ENCODE data around the gene CUEDC1. TPM values are rescaled to one million over a fixed set of nuclear protein-coding genes. Genes with fewer than 3 reads are reported as not detected.

The CUEDC1 gene
- total RNA-seq, 1 donor from 2014 or later = 24.8 TPM

DNA sequence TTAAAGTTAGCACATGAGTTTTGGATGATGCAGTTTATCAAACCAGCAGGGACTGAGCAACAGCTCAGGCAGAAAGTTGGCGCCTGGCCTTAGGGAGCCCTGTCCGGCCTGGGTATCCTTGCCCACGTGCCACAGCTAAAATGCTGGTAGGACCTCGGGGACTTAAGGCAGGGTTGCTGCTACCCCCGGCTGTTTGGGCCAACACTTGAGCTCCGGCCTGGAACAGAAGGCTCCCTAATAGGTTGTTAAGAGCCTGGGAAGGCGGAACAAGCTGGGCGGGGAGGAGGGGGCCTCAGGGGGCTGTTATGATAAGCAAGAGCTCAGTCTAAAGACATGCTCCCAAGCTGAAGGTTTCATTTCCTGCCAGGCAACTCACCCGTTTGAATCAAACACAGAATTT lies 39.7 kb downstream of the CUEDC1 start:
- peak; percentile 72 for DNase-seq

DNA sequence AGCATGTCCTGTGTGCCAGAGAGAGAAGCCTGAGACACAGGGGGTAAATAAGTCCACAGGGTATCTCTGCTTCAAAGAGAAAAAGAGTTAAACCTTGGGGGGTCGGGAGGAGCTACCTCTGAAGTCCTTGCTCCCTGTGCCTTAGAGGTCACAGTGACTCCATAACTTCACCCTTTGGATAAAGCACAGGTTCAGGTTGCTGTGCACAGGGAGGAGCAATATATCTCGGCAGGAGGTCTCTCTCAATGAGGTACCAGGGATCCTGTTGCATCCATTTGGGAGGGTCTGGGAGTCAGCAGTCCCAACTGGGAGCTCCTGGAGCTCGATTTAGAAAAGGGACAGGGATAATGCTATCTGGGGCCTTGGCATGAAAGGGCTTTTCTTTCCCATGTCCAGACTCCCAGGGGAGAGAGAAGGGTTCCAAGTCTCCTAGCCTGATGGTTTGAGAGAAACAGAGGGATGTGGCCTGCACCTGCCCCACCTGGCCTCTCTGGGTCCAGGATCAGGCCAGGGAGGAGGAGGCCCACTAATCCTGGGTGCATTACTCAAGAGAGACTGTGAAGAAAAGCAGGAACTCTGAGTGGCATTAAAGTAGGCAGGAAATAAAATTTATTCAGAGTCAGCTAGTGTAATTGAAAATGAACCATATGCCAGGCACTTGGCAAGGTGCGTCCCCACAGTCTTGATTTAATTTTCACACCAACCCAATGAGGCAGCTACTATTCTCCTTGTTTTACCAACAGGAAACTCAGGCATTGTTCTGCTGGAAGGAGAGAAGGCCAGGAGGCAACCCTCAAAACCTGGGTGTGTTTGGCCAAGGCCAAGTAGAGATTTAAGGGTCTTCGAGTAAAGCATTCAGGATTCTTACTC lies 40.7 kb downstream of the CUEDC1 start:
- peak; percentile 8 for DNase-seq

GRCh38 chr17:57913575-57914272 lies 41.5 kb downstream of the CUEDC1 start:
- peak; percentile 12 for DNase-seq

DNA sequence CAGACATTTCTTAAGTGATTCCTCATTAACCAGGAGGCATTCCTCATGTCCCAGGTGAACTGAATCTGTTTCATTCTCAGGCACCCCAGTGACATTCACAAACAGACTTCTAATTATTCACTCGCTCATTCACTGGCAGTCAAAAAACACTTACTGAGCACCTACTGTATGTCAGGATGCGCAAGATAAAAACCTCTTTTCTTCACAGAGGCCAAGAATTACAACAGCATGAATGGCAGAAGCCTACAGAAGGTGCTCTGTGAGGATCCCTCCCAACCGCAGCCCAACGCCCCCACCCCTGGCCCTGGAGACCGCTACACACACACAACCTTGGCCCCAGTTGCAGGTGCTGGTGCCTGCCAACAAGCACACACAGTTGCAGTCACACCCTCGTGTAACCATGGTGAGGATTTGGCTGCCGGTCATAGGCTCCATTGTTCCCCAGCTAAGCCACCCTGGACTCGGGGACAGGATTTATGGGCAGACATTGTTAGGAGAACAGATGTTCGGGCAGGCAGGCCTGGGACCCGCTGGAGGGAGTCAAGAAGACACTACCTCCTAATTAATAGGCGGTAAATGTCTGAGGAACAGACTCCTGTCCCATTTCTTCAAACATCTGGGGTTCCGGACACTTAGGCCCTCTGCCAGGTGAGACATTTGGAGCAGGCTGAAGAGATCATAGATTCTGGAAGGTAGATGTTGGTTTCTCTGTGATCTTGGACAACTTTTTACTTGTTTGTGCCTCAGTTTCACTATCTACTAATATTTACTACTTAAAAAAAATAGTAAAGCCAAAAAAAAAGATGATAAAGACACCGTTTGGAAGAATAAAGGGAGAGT lies 43.2 kb downstream of the CUEDC1 start:
- peak; percentile 97 for DNase-seq

DNA sequence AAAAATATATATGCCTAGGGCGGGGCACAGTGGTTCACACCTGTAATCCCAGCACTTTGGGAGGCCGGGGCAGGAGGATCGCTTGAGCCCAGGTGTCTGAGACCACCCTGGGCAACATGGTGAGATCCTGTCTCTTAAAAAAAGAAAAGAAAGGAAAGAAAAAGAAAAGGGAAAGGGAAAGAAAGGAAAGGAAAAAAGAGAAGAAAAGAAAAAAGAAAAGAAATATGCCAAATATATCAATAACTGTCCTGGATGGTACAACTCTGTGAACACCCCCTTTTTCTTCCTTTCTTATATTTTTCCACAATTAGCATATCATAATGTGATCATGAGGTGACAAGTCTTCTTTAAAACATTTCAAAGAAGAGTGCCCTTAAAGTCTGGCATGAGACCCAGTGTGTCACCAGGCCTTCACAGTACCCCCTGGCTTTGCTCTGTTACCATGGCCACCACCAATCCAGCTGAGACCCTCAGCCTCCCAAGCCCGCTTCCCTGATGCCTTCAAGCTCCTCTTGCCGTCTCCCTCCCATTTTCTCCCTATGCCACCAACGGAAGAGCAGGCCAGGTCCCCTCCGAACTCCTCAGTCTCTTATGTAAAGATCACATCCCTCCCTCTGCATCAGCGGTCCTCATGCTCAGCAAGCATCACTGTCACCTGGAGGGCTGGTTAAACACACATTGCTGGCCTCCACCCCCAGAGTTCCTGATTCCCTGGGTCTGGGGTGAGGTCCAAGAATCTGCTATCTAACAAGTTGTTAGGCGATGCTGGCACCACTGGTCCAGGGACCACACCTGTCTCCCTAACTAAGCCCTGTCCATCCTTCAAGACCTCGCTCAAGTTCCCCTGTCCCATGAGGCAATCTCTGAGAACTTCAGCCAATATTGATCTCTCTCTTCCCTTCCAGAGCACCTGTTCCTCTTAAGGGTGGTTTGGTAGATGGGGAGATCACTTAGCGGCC lies 44.5 kb downstream of the CUEDC1 start:
- peak; percentile 6 for DNase-seq

DNA sequence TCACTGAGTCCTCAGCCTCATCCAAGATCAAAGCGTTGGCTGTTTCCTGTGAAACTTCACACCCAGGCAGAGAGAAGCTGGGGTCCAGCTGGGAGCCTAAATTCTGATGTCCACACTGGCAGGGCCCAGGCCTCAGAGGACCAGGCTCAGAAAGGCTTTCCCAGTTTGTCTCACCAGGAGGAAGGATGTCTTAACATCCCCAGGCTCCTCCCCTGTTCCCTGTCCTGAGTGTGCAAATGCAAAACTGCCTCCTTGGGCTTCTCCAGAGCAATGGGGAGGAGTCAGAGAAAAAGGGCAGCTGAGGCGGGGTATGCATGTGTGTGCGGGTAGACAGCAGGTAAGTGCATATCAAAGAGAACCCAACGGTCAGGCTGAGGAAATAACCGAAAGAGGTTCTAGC lies 45.7 kb downstream of the CUEDC1 start:
- DNase-seq = no peak

GRCh38 chr17:57908278-57908677 lies 46.9 kb downstream of the CUEDC1 start:
- no peak for DNase-seq

DNA sequence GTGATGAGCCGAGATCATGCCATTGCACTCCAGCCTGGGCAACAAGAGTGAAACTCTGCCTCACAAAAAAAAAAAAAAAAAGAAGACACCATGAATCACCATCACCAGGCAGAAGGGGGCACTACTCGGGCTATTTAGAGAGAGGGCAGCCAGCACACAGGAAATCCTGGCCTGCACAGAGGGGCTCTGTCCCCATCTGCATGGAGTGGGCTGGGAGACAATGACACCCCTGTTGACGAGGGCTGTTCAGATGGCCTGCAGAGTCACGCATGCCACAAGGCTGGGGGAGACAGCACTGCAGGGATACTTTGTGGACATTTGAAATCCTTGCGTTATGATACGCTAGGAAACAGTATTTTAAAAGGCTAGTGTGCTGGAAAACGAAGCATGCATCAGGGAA lies 48.3 kb downstream of the CUEDC1 start:
- DNase-seq = no peak

DNA sequence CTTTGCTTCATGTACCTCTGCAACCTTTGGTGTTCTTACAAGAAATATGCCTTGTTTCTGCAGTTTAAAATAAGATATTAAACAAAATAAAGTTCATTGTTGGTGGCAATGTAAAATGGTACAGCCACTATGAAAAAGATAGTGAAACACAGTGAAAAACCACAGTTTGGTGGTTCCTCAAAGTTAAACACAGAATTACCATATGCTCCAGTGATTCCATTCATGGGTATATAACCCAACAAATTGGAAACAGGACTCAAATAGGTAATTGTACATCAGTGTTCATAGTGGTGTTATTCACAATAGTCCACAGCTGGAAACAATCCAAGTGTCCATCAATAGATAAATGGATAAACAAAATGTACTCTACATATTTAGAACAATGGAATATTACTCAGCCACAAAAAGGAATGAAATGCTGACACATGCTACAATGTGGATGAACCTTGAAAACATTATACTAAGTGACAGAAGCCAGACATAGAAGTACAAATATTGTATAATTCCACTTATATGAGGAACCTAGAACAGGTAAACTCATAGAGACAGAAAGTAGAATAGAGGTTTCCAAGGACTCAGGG lies 49.2 kb downstream of the CUEDC1 start:
- DNase-seq = no peak

DNA sequence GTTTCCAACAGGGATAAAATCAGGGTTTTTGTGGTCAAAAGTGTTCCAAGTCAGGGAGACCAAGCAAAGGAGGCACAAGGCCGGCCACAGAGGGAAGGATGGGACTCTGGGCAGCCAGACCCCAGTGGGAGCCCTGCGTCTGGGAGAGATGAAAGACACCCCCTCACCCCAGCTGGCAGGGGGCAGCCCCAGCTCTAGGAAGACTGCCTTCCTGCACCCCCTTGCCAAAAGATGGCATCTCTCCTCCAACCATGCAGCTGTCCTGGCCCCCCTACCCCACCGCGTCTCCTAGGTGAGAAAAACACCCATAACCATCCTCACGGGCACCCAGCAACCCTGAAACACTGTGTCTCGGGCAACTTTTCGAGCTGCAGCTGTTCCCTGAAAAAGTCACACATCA lies 51.3 kb downstream of the CUEDC1 start:
- no peak for DNase-seq

- peak; percentile 75 for DNase-seq
These were observed 52.1 kb downstream of the CUEDC1 start for GRCh38 chr17:57902800-57903759.

GRCh38 chr17:57902117-57902799 lies 53.0 kb downstream of the CUEDC1 start:
- no peak for DNase-seq

DNA sequence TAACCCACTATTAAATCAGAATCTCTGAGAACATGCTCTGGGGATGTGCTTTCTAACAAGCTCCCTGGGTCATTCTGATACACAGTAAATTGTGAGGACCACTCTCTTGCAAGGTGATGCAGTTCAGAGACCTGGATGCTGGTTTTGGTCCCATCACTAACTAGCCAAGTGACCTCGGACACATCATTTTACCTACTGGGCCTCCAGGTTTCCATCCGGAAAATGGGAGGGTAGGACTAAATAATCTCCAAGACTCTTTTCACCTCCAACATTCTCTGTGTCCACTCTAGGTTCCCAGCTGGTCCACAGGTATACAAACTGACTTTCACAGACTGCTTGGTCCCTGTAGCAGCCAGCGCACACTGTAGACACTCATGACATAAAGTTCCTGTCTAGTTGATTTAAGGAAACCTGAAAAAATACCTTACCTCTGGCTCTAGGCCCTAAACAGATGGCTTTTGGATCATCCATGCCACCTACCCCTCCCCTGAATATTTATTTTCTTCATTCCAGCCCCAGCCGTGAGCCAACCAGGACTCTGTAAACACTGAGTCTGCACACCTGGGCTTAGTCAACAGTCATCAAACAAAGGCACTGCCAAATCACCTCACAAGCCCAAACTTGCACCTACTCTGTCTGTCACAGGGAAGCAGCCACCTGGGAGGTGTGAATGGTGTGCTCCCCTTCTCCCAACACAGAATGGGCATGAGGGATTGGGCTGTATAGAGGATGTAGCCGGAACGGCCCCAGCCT lies 54.0 kb downstream of the CUEDC1 start:
- DNase-seq = peak; percentile 70

- no peak for DNase-seq
These were observed 55.4 kb downstream of the CUEDC1 start for GRCh38 chr17:57899822-57900221.

DNA sequence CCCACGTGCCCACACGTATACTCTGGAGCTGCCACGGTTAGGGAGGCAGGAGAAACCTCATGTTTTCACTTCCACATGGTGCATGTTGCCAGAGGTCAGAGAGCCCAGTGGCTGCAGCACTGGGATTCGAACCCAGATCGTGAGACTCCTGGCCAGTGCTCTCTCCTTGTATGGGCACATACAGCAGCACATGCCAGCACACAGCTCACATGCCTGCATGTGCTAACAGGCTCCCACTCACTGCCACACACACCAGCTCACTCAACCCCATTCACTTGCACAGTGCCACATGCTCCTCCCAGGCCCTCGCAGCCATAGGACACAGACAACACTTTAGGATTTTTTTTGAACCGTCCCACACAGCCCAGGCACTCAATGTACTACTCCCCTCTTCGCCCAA lies 55.8 kb downstream of the CUEDC1 start:
- DNase-seq = no peak

DNA sequence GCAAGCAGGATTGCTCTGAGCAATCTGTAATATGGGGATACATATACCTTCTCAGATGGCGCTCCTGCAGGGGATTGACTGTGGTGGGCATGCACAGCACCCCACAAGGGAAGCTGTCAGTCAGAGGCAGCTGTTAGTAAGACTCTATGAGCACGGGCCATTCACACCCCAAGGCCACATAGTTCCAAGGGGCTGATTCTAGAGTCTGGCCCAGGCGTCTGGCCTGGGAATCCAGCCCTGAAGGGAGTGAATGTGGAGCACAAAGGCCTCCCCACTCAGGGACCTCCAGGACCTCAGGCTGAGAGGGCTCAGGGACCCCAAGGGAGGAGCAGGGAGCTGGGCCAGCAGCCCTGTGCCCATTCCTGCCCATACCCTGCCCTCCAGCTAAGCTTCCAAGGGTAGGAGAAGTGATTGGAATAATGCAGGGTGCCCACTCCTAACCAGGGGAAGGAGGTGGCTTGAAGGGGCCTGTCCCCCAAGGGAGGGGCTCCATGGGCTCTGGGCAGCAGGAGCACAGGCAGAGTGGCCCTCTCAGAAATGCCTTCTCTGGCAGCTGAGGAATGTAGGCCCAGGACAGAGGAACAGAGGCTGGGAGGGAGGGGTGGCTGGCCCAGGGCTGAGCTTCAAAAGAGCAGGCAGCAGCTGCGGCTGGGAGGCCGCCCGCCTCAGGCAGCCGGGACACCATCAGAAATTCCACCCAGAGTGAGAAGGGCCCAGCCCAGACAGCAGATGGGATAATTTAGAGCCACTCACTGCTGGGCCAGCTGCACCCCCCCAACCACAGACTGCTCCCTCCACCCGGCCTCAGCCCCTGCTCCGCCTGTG lies 56.5 kb downstream of the CUEDC1 start:
- DNase-seq = peak; percentile 97

DNA sequence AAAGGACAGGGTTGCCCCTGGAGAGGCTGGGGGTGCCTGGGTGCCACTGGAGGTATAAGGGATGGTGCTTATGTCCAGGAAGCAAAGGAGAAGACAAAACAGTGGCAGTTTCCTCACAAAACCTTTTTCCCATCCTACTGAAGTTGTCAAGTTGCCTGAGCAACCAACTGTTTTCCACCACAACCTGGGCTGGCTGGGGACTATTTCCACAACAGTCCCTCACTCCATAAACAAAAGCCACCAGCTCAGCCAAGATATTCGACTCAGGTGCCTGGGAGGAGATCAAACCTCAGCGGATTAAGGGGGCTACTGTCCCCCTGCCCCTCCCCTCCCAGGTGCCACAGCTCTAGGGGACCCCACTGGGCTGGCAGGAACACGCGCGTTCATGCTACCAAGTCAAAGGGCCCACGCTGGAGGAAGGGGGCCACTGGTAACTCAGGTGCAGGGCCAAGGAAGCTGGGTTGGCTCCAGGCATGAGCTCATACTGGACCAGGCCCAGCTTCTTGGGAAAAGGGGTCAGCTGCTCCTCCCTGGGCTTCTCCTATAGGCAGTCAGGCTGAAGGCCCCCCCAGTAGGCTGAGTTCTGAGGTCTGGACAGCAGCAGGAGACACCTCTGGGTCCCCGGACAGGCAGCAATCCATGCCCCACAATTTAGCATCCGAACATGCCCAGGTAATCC lies 59.7 kb downstream of the CUEDC1 start:
- peak; percentile 88 for DNase-seq

Data from tongue (tissue), 2 donors.